Progenitor cell of endocrine pancreas (in vitro differentiated cells): ENCODE data around the gene LRP1B. TPM values are rescaled to one million over a fixed set of nuclear protein-coding genes. Genes with fewer than 3 reads are reported as not detected.
"Not testable (repeated sequence)": the region's sequence is repeated elsewhere in the genome, so short reads cannot be mapped to it uniquely, and the experiment has no call there.

Source experiments
- DNase-seq: peaks from one replicate; pipeline ENCODE4 v3.0.0; 2021; ENCODE audit warnings: low spot score; ENCODE audit not compliant: unreplicated experiment
- H3K27ac Mint-ChIP-seq: 2 replicates; pipeline ENCODE4 v1.8.0; 2021; ENCODE audit warnings: mild to moderate bottlenecking, moderate library complexity, mixed read lengths
- H3K27me3 Mint-ChIP-seq: 2 replicates; pipeline ENCODE4 v1.8.0; 2021; ENCODE audit warnings: mixed read lengths
- H3K36me3 Mint-ChIP-seq: 2 replicates; pipeline ENCODE4 v1.8.0; 2022; ENCODE audit warnings: mixed read lengths; ENCODE audit not compliant: insufficient read depth
- H3K4me1 Mint-ChIP-seq: 2 replicates; pipeline ENCODE4 v1.8.0; 2021; ENCODE audit warnings: low read depth, mixed read lengths
- H3K4me3 Mint-ChIP-seq: 2 replicates; pipeline ENCODE4 v1.8.0; 2021; ENCODE audit warnings: low read depth, mild to moderate bottlenecking, moderate library complexity, mixed read lengths
- H3K9me3 Mint-ChIP-seq: 2 replicates; pipeline ENCODE4 v1.8.0; 2021; ENCODE audit warnings: low read depth, mixed read lengths
- CTCF ChIP-seq: fragments of 200-600 bp; sonication (generic); IDR thresholded peaks from one replicate; pipeline ENCODE4 v1.5.0; 2021; ENCODE audit warnings: antibody characterized with exemption, mild to moderate bottlenecking; ENCODE audit not compliant: unreplicated experiment
- total RNA-seq: library from RNA; stranded (reverse); gene quantifications from 2 replicates; pipeline ENCODE4 v1.2.1, GENCODE V29; 2021

Gene LRP1B
- total RNA-seq, 1 donor from 2014 or later, result 0.57 TPM

GRCh38 chr2:140662504-140662903 lies 1468.3 kb downstream of the LRP1B start:
- no peak overlapping the region for H3K27ac Mint-ChIP-seq
- H3K9me3 Mint-ChIP-seq, result no peaks in the 10 kb centered on the region
- no peak for DNase-seq
- H3K4me1 Mint-ChIP-seq, result peaks cover 5% of the 10 kb centered on the region
- no peak overlapping the region for H3K4me3 Mint-ChIP-seq
- no peaks in the 10 kb centered on the region for H3K27me3 Mint-ChIP-seq
- no peaks in the 10 kb centered on the region for H3K36me3 Mint-ChIP-seq
- no peak for TF ChIP-seq CTCF

GRCh38 chr2:140658760-140659692 lies 1471.8 kb downstream of the LRP1B start:
- Mint-ChIP-seq H3K27me3 (no peaks in the 10 kb centered on the region), H3K4me1 (no peaks in the 10 kb centered on the region)
- no peak for DNase-seq

GRCh38 chr2:140657657-140658056 lies 1473.2 kb downstream of the LRP1B start:
- H3K4me3 Mint-ChIP-seq, result no peak overlapping the region
- H3K4me1 Mint-ChIP-seq, result no peaks in the 10 kb centered on the region
- no peak for DNase-seq
- no peaks in the 10 kb centered on the region for H3K36me3 Mint-ChIP-seq
- H3K9me3 Mint-ChIP-seq, result no peaks in the 10 kb centered on the region
- H3K27ac Mint-ChIP-seq, result no peak overlapping the region
- no peak for TF ChIP-seq CTCF
- no peaks in the 10 kb centered on the region for H3K27me3 Mint-ChIP-seq

More at GRCh38 chr2:140658760-140659692, 1471.8 kb downstream of the LRP1B start:
- H3K4me3 Mint-ChIP-seq, result no peak overlapping the region
- H3K9me3 Mint-ChIP-seq, result no peaks in the 10 kb centered on the region
- no peaks in the 10 kb centered on the region for H3K36me3 Mint-ChIP-seq
- no peak for TF ChIP-seq CTCF
- H3K27ac Mint-ChIP-seq, result no peak overlapping the region

- Mint-ChIP-seq H3K27me3 (no peaks in the 10 kb centered on the region), H3K4me1 (no peaks in the 10 kb centered on the region), H3K9me3 (no peaks in the 10 kb centered on the region), H3K36me3 (no peaks in the 10 kb centered on the region), H3K4me3 (no peak overlapping the region), H3K27ac (no peak overlapping the region)
- no peak for TF ChIP-seq CTCF
- DNase-seq, result no peak
Observed at GRCh38 chr2:140654565-140654964, 1476.3 kb downstream of the LRP1B start.

GRCh38 chr2:140650825-140651224 lies 1480.0 kb downstream of the LRP1B start:
- H3K4me3 Mint-ChIP-seq, result no peak overlapping the region
- no peaks in the 10 kb centered on the region for H3K4me1 Mint-ChIP-seq
- no peaks in the 10 kb centered on the region for H3K9me3 Mint-ChIP-seq
- no peak for DNase-seq
- H3K27me3 Mint-ChIP-seq, result no peaks in the 10 kb centered on the region
- no peak for TF ChIP-seq CTCF
- H3K36me3 Mint-ChIP-seq, result no peaks in the 10 kb centered on the region
- H3K27ac Mint-ChIP-seq, result no peak overlapping the region

- not testable (repeated sequence) for H3K36me3 Mint-ChIP-seq, H3K4me3 Mint-ChIP-seq, DNase-seq, H3K27ac Mint-ChIP-seq, H3K9me3 Mint-ChIP-seq, H3K4me1 Mint-ChIP-seq, H3K27me3 Mint-ChIP-seq
Observed at GRCh38 chr2:140650134-140650533, 1480.7 kb downstream of the LRP1B start.
